ENCODE results near the gene ZNF771. TPM values are rescaled to one million over a fixed set of nuclear protein-coding genes. Genes with fewer than 3 reads are reported as not detected.

ZNF771 gene
- total and polyA plus RNA-seq, 9 of the 15 experiments (the other 6 are each of a cell fraction or from before 2014, with no cell fraction given), result 1.5 to 12.6 (median 4.4) TPM

DNA sequence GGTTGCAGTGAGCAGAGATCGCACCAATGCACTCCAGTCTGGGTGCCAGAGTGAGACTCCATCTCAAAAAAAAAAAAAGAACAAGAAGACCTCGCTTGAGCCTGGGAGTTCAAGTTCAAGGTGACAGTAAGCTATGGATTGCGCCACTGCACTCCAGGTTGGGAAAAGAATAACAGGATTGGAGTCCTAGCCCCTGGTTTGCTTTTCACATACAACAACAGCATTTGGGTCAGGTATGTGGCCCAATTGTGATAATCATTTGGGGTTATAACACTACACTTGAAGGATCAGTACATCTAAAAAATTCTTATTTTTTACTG, 41.7 kb downstream of the ZNF771 start:
- ATAC-seq (no peak), FAIRE-seq (no peak), DNase-seq (ENCODE audit: extremely low read depth in 1 of 4, low spot score in 3 of 4) (no peak)
- in situ Hi-C loops (cut with MboI), result no loop called here
- ChIA-PET POLR2A (no interaction called here), CTCF (ENCODE audit: low intra/inter-chr PET ratio) (interaction anchor here (2.2 kb wide), 1 partner anchor 180 kb away, joined by 12 read pairs; no protein-coding TSS in a partner anchor)
- H3K9me1 ChIP-seq (ENCODE audit: control insufficient read depth, insufficient read depth, low read length), result no peaks in the 10 kb centered on the region
- peaks cover 11% of the 10 kb centered on the region in 2 experiments; a peak in 4 of 5 replicates for H3K4me1 ChIP-seq (replicated peaks in 1 of 2; ENCODE audit: control insufficient read depth in 2 of 2, insufficient read depth in 2 of 2, low read length in 2 of 2)
- H3K27me3 ChIP-seq (ENCODE audit: control insufficient read depth in 2 of 2, insufficient read depth in 2 of 2, low read length in 2 of 2), result no peaks in the 10 kb centered on the region
- H2AFZ ChIP-seq (ENCODE audit: low read depth, low read length), result no peak overlapping the region
- H3K9me3 ChIP-seq (replicated peaks; ENCODE audit: control insufficient read depth, insufficient read depth, low read depth, low read length), result no peaks in the 10 kb centered on the region
- H3K36me3 ChIP-seq (ENCODE audit: control insufficient read depth, insufficient read depth, low read length), result peaks cover 10% of the 10 kb centered on the region
- no peak for TF ChIP-seq LEF1 (IDR thresholded peaks at IDR 0.05)
- TF ChIP-seq ZSCAN32 (CRISPR knock-in tag; IDR thresholded peaks at IDR 0.05), result no peak
- no peak for TF ChIP-seq JUN (IDR thresholded peaks at IDR 0.05; ENCODE audit: borderline replicate concordance, low read depth, low read length)
- no peak for TF ChIP-seq JUN (CRISPR knock-in tag; IDR thresholded peaks at IDR 0.05; ENCODE audit: borderline replicate concordance)
- TF ChIP-seq CEBPG (CRISPR knock-in tag; IDR thresholded peaks at IDR 0.05), result no peak
- TF ChIP-seq CEBPG (tag; conservative IDR thresholded peaks at IDR 0.05 in 1 of 2, IDR thresholded peaks at IDR 0.05 in 1 of 2), result no peak
- no peak for TF ChIP-seq PML (IDR thresholded peaks at IDR 0.05; ENCODE audit: low read length)
- TF ChIP-seq NR1H2 (CRISPR knock-in tag; IDR thresholded peaks at IDR 0.05), result no peak
- no peak for TF ChIP-seq BCL6 (CRISPR knock-in tag; IDR thresholded peaks at IDR 0.05)
- TF ChIP-seq ZNF717 (CRISPR knock-in tag; IDR thresholded peaks at IDR 0.05), result no peak
- TF ChIP-seq TCF3 (CRISPR knock-in tag; IDR thresholded peaks at IDR 0.05), result no peak
- TF ChIP-seq SMARCE1 (IDR thresholded peaks at IDR 0.05), result no peak
- H3K9ac ChIP-seq (ENCODE audit: insufficient read depth in 1 of 2, low read depth in 2 of 2, low read length in 2 of 2), result no peak overlapping the region
- no peak overlapping the region for H3K4me2 ChIP-seq (ENCODE audit: insufficient read depth, low read length)
- 50% methylated on average over 2 of the region's 3 CpGs for WGBS (ENCODE audit: insufficient coverage, low coverage, missing lambda C conversion rate)
- H4K20me1 ChIP-seq (replicated peaks; ENCODE audit: control insufficient read depth, insufficient read depth, low read length), result 0 out of 2 replicates have a peak, but pooled peaks cover 2% of the 10 kb centered on the region
- no TSS peak for BruUV-seq (replicated peaks)
- H3K79me2 ChIP-seq (ENCODE audit: control insufficient read depth, insufficient read depth, low read length), result peaks cover 21% of the 10 kb centered on the region
- H3K27ac ChIP-seq (ENCODE audit: extremely low read depth, low read depth, low read length), result no peak overlapping the region
- H3K4me3 ChIP-seq, result no peak overlapping the region
- intact Hi-C loops (cut with micrococcal nuclease), result no loop called here

All from K562 (cell line).